HG03565 (cell line): ENCODE data around the gene CCDC8.
"Not testable (repeated sequence)": the region's sequence is repeated elsewhere in the genome, so short reads cannot be mapped to it uniquely, and the experiment has no call there.

ENCODE experiments used
- ATAC-seq: cut with Tn5 transposase; IDR thresholded peaks from one replicate; pipeline ENCODE4 v1.9.1; 2021; ENCODE audit warnings: mild to moderate bottlenecking, moderate library complexity; ENCODE audit not compliant: unreplicated experiment

CCDC8 gene, protein sequence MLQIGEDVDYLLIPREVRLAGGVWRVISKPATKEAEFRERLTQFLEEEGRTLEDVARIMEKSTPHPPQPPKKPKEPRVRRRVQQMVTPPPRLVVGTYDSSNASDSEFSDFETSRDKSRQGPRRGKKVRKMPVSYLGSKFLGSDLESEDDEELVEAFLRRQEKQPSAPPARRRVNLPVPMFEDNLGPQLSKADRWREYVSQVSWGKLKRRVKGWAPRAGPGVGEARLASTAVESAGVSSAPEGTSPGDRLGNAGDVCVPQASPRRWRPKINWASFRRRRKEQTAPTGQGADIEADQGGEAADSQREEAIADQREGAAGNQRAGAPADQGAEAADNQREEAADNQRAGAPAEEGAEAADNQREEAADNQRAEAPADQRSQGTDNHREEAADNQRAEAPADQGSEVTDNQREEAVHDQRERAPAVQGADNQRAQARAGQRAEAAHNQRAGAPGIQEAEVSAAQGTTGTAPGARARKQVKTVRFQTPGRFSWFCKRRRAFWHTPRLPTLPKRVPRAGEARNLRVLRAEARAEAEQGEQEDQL

GRCh38 chr19:46413262-46414031 is at the start of gene CCDC8:
Gene CCDC8 (minus strand): TSS chr19:46413564. CDS start chr19:46412810, 754 bp downstream.
- no peak for ATAC-seq

DNA sequence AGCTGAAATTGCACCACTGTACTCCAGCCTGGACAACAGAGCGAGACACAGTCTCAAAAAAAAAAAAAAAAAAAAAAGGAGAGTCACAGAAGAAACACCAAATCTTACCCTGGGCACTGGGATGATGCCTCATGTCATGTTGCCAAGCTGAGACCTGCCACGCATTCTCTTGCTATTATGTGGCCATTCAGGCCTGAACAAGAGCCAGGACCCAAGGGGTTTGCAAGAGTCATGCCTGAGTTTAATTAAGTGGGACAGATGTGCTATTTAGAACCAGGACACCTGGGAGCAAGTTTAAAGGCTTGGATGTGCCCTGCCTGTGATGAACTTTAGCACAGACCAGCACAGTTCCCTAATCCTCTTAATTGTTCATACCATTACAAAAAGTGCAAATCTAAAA is 48.2 kb upstream of the CCDC8 start:
- ATAC-seq: no peak

DNA sequence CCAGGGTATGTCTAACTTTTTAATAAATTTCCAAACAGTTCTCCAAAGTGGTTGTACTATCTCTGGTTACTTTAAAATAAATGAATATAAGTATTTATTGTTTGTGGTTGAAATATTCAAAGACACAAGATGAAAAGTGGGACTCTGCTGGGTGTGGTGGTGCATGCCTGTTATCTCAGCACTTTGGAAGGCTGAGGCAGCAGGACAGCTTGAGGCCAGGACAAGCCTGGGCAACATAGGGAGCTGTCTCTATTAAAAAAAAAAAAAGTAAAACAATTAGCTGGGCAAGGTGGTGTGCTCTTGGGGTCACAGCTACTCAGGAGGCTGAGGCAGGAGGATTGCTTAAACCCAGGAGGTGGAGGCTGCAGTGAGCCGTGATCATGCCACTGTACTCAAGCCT is 47.6 kb upstream of the CCDC8 start:
- no peak for ATAC-seq

GRCh38 chr19:46460055-46460454 is 46.7 kb upstream of the CCDC8 start:
- ATAC-seq: no peak

DNA sequence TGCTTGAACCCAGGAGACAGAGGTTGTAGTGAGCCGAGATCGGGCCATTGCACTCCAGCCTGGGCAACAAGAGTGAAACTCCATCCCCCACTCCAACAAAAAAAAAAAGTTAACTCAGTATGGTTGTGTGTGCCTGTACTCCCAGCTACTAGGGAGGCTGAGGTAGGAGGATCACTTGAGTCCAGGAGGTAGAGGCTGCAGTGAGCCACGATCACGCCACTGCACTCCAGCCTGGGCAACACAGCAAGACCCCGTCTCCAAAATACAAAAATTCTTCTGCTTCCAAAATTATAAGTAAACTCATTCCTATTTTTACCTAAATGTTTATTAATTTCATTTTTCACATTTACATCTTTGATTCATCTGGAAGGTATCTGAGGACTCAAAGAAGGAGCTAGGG is 43.6 kb upstream of the CCDC8 start:
- no peak for ATAC-seq

DNA sequence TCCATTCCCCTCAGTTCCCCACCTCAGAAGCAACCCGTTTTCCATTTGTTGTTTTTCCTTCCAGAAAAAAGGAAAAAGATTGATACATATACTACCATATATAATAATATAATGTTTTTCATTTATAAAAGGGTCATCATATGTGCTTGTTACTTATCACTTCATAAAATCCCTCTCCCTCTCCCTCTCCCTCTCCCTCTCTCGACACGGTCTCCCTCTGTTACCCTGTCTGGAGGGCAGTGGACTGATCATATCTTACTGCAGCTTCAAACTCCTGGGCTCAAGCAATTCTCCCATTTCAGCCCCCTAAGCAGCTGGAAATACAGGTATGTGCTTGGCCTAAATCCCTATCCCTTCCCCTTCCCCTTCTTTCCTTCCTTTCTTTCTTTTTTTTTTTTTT is 40.9 kb upstream of the CCDC8 start:
- ATAC-seq: no peak

- no peak for ATAC-seq
Measured at GRCh38 chr19:46453661-46454060, 40.3 kb upstream of the CCDC8 start.

- ATAC-seq: no peak
Measured at GRCh38 chr19:46452186-46452585, 38.8 kb upstream of the CCDC8 start.

GRCh38 chr19:46451352-46451751 is 38.0 kb upstream of the CCDC8 start:
- no peak for ATAC-seq

- no peak for ATAC-seq
Measured at GRCh38 chr19:46450737-46451136, 37.4 kb upstream of the CCDC8 start.

GRCh38 chr19:46449228-46449627 is 35.9 kb upstream of the CCDC8 start:
- ATAC-seq: no peak

GRCh38 chr19:46448601-46449000 is 35.2 kb upstream of the CCDC8 start:
- ATAC-seq: no peak

DNA sequence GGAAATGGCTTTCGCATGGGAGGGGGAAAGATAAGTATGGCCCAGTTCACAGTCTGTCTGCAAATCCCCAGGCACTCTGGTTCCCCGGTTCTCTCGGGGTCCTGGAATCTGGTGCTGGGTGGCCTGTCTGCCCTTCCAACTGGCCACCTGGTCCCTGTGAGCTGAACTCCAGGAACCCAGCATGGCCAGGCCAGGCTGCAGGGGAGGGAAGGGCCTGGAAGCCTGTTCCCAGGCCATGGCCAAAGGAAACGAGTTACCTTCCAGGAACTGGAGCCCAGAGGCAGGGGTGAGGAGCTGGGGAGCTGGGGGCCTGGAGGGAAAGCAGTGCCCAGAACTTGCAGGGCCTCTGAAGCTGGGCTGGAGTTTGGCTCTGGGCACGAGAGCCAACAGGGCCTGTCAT is 34.5 kb upstream of the CCDC8 start:
- ATAC-seq: no peak

- no peak for ATAC-seq
Measured at GRCh38 chr19:46447006-46447405, 33.6 kb upstream of the CCDC8 start.

DNA sequence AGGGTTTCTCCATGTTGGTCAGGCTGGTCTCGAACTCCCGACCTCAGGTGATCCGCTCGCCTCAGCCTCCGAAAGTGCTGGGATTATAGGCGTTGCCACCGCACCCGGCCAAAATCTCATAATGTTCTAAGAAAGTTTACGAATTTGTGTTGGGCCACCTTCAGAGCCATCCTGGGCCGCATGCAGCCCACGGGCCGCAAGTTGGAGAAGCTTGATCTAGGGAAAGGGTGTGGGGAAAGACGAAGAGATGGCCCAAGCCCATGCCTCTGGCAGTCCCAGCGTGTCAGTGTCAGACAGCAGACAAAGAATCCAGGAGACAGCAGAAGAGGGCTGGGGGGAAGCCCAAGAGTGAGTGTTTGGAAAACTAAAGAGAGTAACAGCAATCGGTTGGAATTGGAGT is 32.7 kb upstream of the CCDC8 start:
- no peak for ATAC-seq

GRCh38 chr19:46442808-46443450 is 29.6 kb upstream of the CCDC8 start:
- no peak for ATAC-seq

- no peak for ATAC-seq
Measured at GRCh38 chr19:46441866-46442265, 28.5 kb upstream of the CCDC8 start.

DNA sequence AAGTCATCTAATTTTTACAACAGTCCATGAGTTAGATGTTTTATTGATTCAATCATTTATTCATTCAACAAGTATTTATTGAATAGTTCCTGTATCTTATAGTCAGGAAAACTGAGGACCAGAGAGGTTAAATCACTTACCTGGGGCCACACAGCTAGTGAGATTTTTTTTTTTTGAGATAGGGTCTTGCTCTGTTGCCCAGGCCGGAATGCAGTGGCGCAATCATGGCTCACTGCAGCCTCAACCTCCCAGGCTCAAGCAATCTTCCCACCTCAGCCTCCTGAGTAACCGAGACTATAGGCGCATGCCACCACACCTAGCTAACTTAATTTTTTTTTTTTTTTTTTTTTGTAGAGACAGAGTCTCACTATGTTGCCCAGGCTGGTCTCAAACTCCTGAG is 22.3 kb upstream of the CCDC8 start:
- not testable (repeated sequence) for ATAC-seq

GRCh38 chr19:46435009-46435408 is 21.6 kb upstream of the CCDC8 start:
- no peak for ATAC-seq

GRCh38 chr19:46433470-46433869 is 20.1 kb upstream of the CCDC8 start:
- not testable (repeated sequence) for ATAC-seq

DNA sequence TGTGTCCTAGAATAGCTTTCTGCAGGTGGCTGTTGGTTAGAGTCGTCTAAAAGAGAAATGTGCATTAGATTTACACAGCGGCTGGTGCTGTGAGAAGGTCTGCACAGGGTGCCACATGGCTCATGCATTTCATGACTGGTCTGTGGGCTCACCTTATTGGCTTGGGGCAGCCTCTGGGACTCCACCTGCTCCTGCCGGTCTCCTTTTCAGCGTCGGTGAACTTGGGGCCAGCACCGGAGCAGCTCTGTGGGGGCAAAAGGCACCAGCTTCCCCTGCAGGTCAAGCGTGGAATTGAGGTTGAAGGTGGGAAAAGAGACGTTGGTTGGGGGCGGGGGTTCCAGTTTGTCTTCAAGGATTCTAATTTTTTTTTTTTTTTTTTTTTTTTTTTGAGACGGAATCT is 18.5 kb upstream of the CCDC8 start:
- ATAC-seq: no peak
